WTC11 (cell line): Measurements from ENCODE around the gene EGLN2.

ENCODE experiments used
- ATF1 ChIP-seq: sonication (generic); formaldehyde crosslinking; IDR thresholded peaks from 2 replicates; pipeline ENCODE4 v1.8.1; 2023; ENCODE audit warnings: mild to moderate bottlenecking, moderate library complexity, missing genetic modification reagents
- CREB1 ChIP-seq: sonication (generic); formaldehyde crosslinking; IDR thresholded peaks from 2 replicates; pipeline ENCODE4 v1.8.0; 2023; ENCODE audit warnings: mild to moderate bottlenecking, missing genetic modification reagents
- JAZF1 ChIP-seq: fragments of 250-450 bp; sonication (Bioruptor Pico); IDR thresholded peaks from 2 replicates; pipeline ENCODE4 v1.9.0; 2021; ENCODE audit warnings: moderate library complexity, mild to moderate bottlenecking, inconsistent platforms
- JUN ChIP-seq: sonication (generic); formaldehyde crosslinking; IDR thresholded peaks from 2 replicates; pipeline ENCODE4 v1.8.0; 2023; ENCODE audit warnings: mild to moderate bottlenecking, missing genetic modification reagents
- NR2C2 ChIP-seq: sonication (generic); formaldehyde crosslinking; IDR thresholded peaks from 2 replicates; pipeline ENCODE4 v1.8.0; 2022; ENCODE audit warnings: mild to moderate bottlenecking, missing genetic modification reagents
- SP1 ChIP-seq: sonication (generic); formaldehyde crosslinking; conservative IDR thresholded peaks from 2 replicates; pipeline ENCODE4 v1.8.1; 2022; ENCODE audit warnings: missing genetic modification reagents
- TEAD1 ChIP-seq: sonication (generic); formaldehyde crosslinking; IDR thresholded peaks from 2 replicates; pipeline ENCODE4 v1.8.0; 2022; ENCODE audit warnings: mild to moderate bottlenecking, missing genetic modification reagents
- ZNF317 ChIP-seq: sonication (generic); formaldehyde crosslinking; IDR thresholded peaks from 2 replicates; pipeline ENCODE4 v1.8.1; 2023; ENCODE audit warnings: low read depth, mild to moderate bottlenecking, moderate library complexity, missing genetic modification reagents, borderline replicate concordance
- TF ChIP-seq, protein P1 (sequence below): fragments of 200-600 bp; IDR thresholded peaks from 2 replicates; pipeline ENCODE4 v1.8.0; 2022; ENCODE audit warnings: antibody characterized with exemption
- TF ChIP-seq, protein P2 (sequence below): sonication (generic); formaldehyde crosslinking; IDR thresholded peaks from 2 replicates; pipeline ENCODE4 v1.8.1; 2022; ENCODE audit warnings: mild to moderate bottlenecking, moderate library complexity, missing genetic modification reagents
- TF ChIP-seq, protein P3 (sequence below): sonication (generic); formaldehyde crosslinking; IDR thresholded peaks from 2 replicates; pipeline ENCODE4 v1.8.1; 2022; ENCODE audit warnings: low read depth, missing genetic modification reagents, borderline replicate concordance
- TF ChIP-seq, protein P4 (sequence below): sonication (generic); formaldehyde crosslinking; IDR thresholded peaks from 2 replicates; pipeline ENCODE4 v1.8.0; 2022; ENCODE audit warnings: mild to moderate bottlenecking, missing genetic modification reagents
- TF ChIP-seq, protein P5 (sequence below): sonication (generic); formaldehyde crosslinking; IDR thresholded peaks from 2 replicates; pipeline ENCODE4 v1.8.0; 2022; ENCODE audit warnings: mild to moderate bottlenecking, missing genetic modification reagents

DNA sequence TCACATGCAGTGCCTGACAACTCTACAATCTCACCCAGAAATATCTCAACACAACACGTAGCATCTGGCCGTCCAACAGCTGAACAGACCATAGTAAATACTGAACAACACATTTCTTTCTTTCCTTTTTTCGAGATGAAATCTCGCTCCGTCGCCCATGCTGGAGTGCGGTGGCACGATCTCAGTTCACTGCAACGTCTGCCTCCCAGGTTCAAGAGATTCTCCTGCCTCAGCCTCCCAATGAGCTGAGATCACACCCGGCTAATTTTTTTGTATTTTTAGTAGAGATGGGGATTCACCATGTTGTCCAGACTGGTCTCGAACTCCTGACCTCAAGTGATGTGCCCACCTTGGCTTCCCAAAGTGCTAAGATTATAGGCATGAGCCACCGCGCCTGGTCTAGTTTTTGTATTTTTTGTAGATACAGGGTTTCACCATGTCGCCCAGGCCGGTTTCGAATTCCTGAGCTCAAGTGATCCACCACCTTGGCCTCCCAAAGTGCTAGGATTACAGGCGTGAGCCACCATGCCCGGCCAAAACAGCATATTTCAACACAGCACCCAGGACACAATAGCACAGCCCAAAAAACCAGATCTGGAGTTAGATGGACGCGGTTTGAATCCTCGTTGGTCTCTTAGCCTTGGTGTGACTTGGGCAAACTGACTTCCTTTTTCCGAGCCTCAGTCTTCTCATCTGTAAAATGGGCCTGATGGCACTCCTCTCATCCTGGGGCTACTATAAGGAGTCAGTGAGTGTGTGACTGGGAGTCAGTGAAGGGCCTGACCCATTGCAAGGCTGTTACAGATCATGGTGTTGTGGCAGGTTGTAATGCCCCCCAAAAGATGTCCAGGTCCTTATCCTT lies 28.6 kb downstream of the EGLN2 start:
- TF ChIP-seq, protein P1, sequence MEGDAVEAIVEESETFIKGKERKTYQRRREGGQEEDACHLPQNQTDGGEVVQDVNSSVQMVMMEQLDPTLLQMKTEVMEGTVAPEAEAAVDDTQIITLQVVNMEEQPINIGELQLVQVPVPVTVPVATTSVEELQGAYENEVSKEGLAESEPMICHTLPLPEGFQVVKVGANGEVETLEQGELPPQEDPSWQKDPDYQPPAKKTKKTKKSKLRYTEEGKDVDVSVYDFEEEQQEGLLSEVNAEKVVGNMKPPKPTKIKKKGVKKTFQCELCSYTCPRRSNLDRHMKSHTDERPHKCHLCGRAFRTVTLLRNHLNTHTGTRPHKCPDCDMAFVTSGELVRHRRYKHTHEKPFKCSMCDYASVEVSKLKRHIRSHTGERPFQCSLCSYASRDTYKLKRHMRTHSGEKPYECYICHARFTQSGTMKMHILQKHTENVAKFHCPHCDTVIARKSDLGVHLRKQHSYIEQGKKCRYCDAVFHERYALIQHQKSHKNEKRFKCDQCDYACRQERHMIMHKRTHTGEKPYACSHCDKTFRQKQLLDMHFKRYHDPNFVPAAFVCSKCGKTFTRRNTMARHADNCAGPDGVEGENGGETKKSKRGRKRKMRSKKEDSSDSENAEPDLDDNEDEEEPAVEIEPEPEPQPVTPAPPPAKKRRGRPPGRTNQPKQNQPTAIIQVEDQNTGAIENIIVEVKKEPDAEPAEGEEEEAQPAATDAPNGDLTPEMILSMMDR, result no peak
- TF ChIP-seq, protein P2, sequence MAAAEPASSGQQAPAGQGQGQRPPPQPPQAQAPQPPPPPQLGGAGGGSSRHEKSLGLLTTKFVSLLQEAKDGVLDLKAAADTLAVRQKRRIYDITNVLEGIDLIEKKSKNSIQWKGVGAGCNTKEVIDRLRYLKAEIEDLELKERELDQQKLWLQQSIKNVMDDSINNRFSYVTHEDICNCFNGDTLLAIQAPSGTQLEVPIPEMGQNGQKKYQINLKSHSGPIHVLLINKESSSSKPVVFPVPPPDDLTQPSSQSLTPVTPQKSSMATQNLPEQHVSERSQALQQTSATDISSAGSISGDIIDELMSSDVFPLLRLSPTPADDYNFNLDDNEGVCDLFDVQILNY, result no peak
- TF ChIP-seq ATF1 (no peak), ZNF317 (CRISPR knock-in tag) (no peak), JUN (CRISPR knock-in tag) (no peak), CREB1 (CRISPR knock-in tag) (no peak), SP1 (CRISPR knock-in tag) (no peak), NR2C2 (CRISPR knock-in tag) (no peak), JAZF1 (CRISPR knock-in tag) (no peak), TEAD1 (no peak)
- TF ChIP-seq, protein P3, sequence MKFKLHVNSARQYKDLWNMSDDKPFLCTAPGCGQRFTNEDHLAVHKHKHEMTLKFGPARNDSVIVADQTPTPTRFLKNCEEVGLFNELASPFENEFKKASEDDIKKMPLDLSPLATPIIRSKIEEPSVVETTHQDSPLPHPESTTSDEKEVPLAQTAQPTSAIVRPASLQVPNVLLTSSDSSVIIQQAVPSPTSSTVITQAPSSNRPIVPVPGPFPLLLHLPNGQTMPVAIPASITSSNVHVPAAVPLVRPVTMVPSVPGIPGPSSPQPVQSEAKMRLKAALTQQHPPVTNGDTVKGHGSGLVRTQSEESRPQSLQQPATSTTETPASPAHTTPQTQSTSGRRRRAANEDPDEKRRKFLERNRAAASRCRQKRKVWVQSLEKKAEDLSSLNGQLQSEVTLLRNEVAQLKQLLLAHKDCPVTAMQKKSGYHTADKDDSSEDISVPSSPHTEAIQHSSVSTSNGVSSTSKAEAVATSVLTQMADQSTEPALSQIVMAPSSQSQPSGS (CRISPR knock-in tag), result no peak
- TF ChIP-seq, protein P4, sequence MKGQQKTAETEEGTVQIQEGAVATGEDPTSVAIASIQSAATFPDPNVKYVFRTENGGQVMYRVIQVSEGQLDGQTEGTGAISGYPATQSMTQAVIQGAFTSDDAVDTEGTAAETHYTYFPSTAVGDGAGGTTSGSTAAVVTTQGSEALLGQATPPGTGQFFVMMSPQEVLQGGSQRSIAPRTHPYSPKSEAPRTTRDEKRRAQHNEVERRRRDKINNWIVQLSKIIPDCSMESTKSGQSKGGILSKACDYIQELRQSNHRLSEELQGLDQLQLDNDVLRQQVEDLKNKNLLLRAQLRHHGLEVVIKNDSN (CRISPR knock-in tag), result no peak
- TF ChIP-seq, protein P5, sequence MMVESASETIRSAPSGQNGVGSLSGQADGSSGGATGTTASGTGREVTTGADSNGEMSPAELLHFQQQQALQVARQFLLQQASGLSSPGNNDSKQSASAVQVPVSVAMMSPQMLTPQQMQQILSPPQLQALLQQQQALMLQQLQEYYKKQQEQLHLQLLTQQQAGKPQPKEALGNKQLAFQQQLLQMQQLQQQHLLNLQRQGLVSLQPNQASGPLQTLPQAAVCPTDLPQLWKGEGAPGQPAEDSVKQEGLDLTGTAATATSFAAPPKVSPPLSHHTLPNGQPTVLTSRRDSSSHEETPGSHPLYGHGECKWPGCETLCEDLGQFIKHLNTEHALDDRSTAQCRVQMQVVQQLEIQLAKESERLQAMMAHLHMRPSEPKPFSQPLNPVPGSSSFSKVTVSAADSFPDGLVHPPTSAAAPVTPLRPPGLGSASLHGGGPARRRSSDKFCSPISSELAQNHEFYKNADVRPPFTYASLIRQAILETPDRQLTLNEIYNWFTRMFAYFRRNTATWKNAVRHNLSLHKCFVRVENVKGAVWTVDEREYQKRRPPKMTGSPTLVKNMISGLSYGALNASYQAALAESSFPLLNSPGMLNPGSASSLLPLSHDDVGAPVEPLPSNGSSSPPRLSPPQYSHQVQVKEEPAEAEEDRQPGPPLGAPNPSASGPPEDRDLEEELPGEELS, result no peak
